HL-60/S4 treated with retinoic acid at 250 ng/mL for 4 days and 3 days (cell line): ENCODE data around the gene SPRR5.

ENCODE experiments used
- in situ Hi-C: fragments of 300-500 bp; cut with MboI; formaldehyde crosslinking; loops from 2 replicates; pipeline ENCODE4 v1.7.0; 2022; ENCODE audit warnings: low sequenced_read_pairs

Gene SPRR5

GRCh38 chr1:152981146-152981871, 34.3 kb downstream of the SPRR5 start:
- in situ Hi-C loops: no loop called here

GRCh38 chr1:152982076-152982475, 35.1 kb downstream of the SPRR5 start:
- in situ Hi-C loops: no loop called here

- in situ Hi-C loops: no loop called here
Measured at GRCh38 chr1:152983234-152983633, 36.2 kb downstream of the SPRR5 start.

- in situ Hi-C loops: no loop called here
Measured at GRCh38 chr1:152983743-152984142, 36.7 kb downstream of the SPRR5 start, which contains the start of gene SPRR1A. SPRR1A (plus strand) TSS chr1:152984081; CDS start chr1:152985231, 1,150 bp downstream.

GRCh38 chr1:152986578-152986977, 39.6 kb downstream of the SPRR5 start:
- in situ Hi-C loops: no loop called here

GRCh38 chr1:152993186-152993585, 46.2 kb downstream of the SPRR5 start:
- in situ Hi-C loops: no loop called here

- in situ Hi-C loops: no loop called here
Measured at GRCh38 chr1:152995842-152996241, 48.8 kb downstream of the SPRR5 start.

GRCh38 chr1:152996633-152997400, 49.8 kb downstream of the SPRR5 start:
- in situ Hi-C loops: no loop called here

GRCh38 chr1:152997901-152998300, 50.9 kb downstream of the SPRR5 start:
- in situ Hi-C loops: no loop called here

GRCh38 chr1:152998476-152998875, 51.5 kb downstream of the SPRR5 start:
- in situ Hi-C loops: no loop called here
